A549 treated with AZD9567 at 1 μM for 4 hours (cell line): ENCODE data around the gene OR10H3. TPM values are rescaled to one million over a fixed set of nuclear protein-coding genes. Genes with fewer than 3 reads are reported as not detected.

Experiments
- total RNA-seq: library from RNA; stranded (reverse); fragments of 200-300 nt; extraction: Qiagen RNA extraction; gene quantifications from 5 replicates; pipeline ENCODE4 v1.2.3, GENCODE V29; 2022; ENCODE audit not compliant: insufficient read depth

The OR10H3 gene
- not detected in 5 replicates for total RNA-seq

GRCh38 chr19:15737722-15738121, at the start of gene OR10H3:
Gene OR10H3 (plus strand): TSS chr19:15737985. CDS start chr19:15741393, 3,408 bp downstream.

GRCh38 chr19:15727724-15728123, 10.1 kb upstream of the OR10H3 start, which contains the start of gene OR10H2:
Gene OR10H2 (plus strand): TSS chr19:15728024. CDS start chr19:15728044, 20 bp downstream.

GRCh38 chr19:15787611-15788155, 49.9 kb downstream of the OR10H3 start, which contains the start of gene OR10H5:
Gene OR10H5 (plus strand): TSS chr19:15787661. CDS start chr19:15794049, 6,388 bp downstream.

Other genes starting within 250 kb of the OR10H3 start
- 0.09 to 1.6 TPM (median 0.17 TPM) in 5 replicates for gene CYP4F22, start 229.5 kb upstream of the OR10H3 start, total RNA-seq
- not detected in 5 replicates for gene CYP4F8, start 122.8 kb upstream of the OR10H3 start, total RNA-seq
- 1.1 to 3.6 TPM (median 3.1 TPM) in 5 replicates for gene CYP4F3, start 97.1 kb upstream of the OR10H3 start, total RNA-seq
- gene CYP4F12, start 64.9 kb upstream of the OR10H3 start, total RNA-seq: 1.4 to 1.7 TPM (median 1.6 TPM) in 4 of 5 replicates, not detected in the other
- gene OR10H2, start 10.0 kb upstream of the OR10H3 start, total RNA-seq: not detected in 5 replicates
- not detected in 5 replicates for gene OR10H5, start 49.7 kb downstream of the OR10H3 start, total RNA-seq
- gene OR10H1, start 77.7 kb downstream of the OR10H3 start, total RNA-seq: not detected in 5 replicates
- 0.07 to 0.31 TPM (median 0.16 TPM) in 3 of 5 replicates, not detected in the others for gene CYP4F2, start 160.1 kb downstream of the OR10H3 start, total RNA-seq
- gene CYP4F11, start 196.5 kb downstream of the OR10H3 start, total RNA-seq: 4.4 to 7.3 TPM (median 4.7 TPM) in 5 replicates
- gene OR10H4, start 211.0 kb downstream of the OR10H3 start, total RNA-seq: not detected in 5 replicates